Cardiac muscle cell (in vitro differentiated cells and primary cell): ENCODE measurements around the gene RCAN1. TPM values are rescaled to one million over a fixed set of nuclear protein-coding genes. Genes with fewer than 3 reads are reported as not detected.

ENCODE experiments used
- DNase-seq, 2 donors: peaks; one replicate each; pipeline versions ENCODE4 v3.0.0 to v3.0.0-alpha.2; 2010 to 2017; ENCODE audit warnings: low read depth in 1 of 2, low spot score in 1 of 2
- H3K27ac ChIP-seq: fragments of 200-600 bp; sonication (generic); 2 replicates; pipeline ENCODE4 v1.5.1; 2016
- H3K27me3 ChIP-seq: fragments of 200-600 bp; sonication (generic); 2 replicates; pipeline ENCODE4 v1.6.0; 2016; ENCODE audit warnings: control low read depth
- H3K36me3 ChIP-seq: fragments of 200-600 bp; sonication (generic); 2 replicates; pipeline ENCODE4 v1.5.1; 2016; ENCODE audit warnings: control low read depth
- H3K4me1 ChIP-seq: fragments of 200-600 bp; sonication (generic); 2 replicates; pipeline ENCODE4 v1.8.1; 2017; ENCODE audit warnings: low read depth, mild to moderate bottlenecking, mixed run types
- H3K4me3 ChIP-seq: fragments of 200-600 bp; sonication (generic); 2 replicates; pipeline ENCODE4 v1.5.1; 2016; ENCODE audit warnings: mild to moderate bottlenecking
- H3K9me3 ChIP-seq: fragments of 200-600 bp; sonication (generic); 2 replicates; pipeline ENCODE4 v1.5.1; 2017; ENCODE audit warnings: low read depth, mild to moderate bottlenecking, control low read depth
- CTCF ChIP-seq: IDR thresholded peaks from 2 replicates; pipeline ENCODE4 v1.5.1; 2012; ENCODE audit warnings: low read depth, mild to moderate bottlenecking, low read length
- polyA plus RNA-seq: library from polyadenylated mRNA; unstranded; fragments of >200 nt; fragmentation: Nextera tagmentation; extraction: Ambion mirVana; gene quantifications from 2 replicates; pipeline ENCODE4 v1.2.1, GENCODE V29; 2016
- total RNA-seq: library from RNA; depleted of rRNA; stranded (reverse); fragments of >200 nt; gene quantifications from 2 replicates; pipeline ENCODE4 v1.2.3, GENCODE V29; 2016

Gene RCAN1
- total and polyA plus RNA-seq, 2 experiments from 2014 or later = 47.4 to 96.2 TPM

DNA sequence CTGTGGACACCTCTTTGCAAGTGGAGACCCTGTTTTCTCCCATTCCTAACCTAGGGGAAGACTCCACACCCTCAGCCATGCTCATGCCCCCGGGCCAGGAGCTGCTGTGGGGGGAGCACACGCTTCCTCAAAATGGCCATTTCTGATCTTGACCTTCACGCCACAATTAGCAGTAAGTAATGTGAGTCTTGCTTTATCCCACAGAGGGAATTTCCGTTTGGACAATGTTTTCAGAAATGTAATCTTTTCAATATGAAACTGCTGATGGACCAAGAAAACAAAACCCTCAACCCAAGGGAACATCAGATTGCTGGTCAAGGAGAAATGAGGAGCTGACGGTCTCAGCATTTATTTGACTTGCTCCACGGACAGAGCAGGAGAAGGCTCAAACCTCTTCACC lies 94.6 kb downstream of the RCAN1 start:
- DNase-seq = no peak
- H3K27ac ChIP-seq = no peak overlapping the region
- peaks cover 9% of the 10 kb centered on the region for H3K4me1 ChIP-seq
- H3K4me3 ChIP-seq = no peak overlapping the region
- H3K27me3 ChIP-seq = no peaks in the 10 kb centered on the region
- H3K36me3 ChIP-seq = no peaks in the 10 kb centered on the region
- TF ChIP-seq CTCF = no peak
- H3K9me3 ChIP-seq = no peaks in the 10 kb centered on the region

DNA sequence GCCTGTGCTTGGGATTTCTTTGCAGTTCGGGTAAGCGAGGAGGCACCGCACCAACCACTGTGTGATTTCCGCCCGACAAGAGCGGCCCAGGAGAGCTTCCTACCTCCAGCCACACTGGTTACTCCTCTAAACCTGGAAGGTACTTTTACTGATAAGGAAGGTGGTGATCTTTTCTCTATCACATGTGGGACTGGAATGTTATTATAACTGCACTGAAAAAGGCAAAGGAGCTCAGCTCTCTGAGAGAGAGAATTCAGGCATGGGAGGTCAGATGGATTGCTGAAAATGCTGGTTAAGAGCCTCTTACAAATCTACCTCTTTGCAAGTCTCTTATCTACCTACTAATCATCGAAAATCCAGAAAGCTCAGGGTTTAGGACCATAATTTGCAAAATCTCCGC lies 95.2 kb downstream of the RCAN1 start:
- Histone ChIP-seq H3K4me1 (peaks cover 3% of the 10 kb centered on the region), H3K9me3 (no peaks in the 10 kb centered on the region), H3K4me3 (no peak overlapping the region), H3K27ac (no peak overlapping the region), H3K27me3 (no peaks in the 10 kb centered on the region), H3K36me3 (no peaks in the 10 kb centered on the region)
- no peak for TF ChIP-seq CTCF
- no peak for DNase-seq

DNA sequence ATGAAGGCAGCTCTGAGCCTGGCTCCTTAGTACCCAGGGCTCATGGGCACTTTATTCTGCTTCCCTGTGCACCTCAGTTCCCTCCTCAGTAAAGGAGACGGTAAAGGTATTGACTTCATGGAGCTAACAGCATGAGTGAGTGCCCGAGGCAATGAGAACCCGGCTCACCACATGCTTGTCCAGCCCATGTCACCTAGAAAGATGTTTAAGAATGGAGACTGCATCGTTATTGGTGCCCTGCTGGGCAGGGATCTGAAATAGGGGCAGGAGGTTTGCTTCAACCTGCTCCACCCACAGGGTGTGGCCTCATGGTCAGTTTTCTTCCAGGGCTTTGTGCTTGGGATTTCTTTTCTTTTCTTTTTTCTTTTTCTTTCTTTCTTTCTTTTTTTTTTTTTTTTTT lies 95.9 kb downstream of the RCAN1 start:
- DNase-seq = no peak
- no peaks in the 10 kb centered on the region for H3K36me3 ChIP-seq
- TF ChIP-seq CTCF = no peak

GRCh38 chr21:34518301-34518700 lies 96.6 kb downstream of the RCAN1 start:
- no peaks in the 10 kb centered on the region for H3K9me3 ChIP-seq
- H3K4me1 ChIP-seq = no peaks in the 10 kb centered on the region
- no peak for DNase-seq
- H3K4me3 ChIP-seq = no peak overlapping the region
- no peak overlapping the region for H3K27ac ChIP-seq
- no peaks in the 10 kb centered on the region for H3K36me3 ChIP-seq
- H3K27me3 ChIP-seq = no peaks in the 10 kb centered on the region
- TF ChIP-seq CTCF = no peak

More for the DNA sequence above, 95.9 kb downstream of the RCAN1 start:
- Histone ChIP-seq H3K27ac (no peak overlapping the region), H3K27me3 (no peaks in the 10 kb centered on the region), H3K9me3 (no peaks in the 10 kb centered on the region), H3K4me1 (no peaks in the 10 kb centered on the region), H3K4me3 (no peak overlapping the region)

DNA sequence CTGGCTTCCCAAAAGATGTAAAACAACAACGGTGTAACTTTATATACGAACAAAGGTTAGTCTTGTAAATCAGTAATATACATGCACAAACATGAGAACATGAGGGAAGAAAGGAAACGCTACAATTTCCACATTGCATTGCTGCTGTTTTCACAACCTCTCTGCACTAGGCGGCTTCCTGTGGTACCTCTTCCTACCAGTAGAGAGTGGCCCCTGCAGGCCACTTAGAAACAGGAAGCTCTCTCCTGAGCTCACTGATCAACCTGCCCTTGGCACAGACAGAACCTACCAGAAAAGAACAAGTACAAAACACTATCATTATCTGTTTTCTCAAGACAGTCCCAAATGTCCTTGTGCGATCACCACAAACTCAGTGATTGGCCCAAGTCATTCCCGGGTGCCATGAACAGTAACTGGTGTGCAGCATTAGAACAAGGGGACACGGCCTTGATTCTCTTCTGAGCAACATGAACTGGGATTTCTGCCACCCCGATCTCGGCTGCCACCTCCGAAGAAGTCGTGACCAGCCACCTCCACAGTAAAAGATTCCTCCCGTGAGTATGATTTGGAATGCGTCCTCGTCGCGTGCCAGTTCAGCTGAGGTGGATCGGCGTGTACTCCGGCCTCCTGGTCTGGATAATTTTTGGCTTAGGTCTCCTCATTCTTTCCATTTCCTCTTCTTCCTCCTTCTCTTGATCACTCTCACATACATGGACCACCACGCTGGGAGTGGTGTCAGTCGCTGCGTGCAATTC lies 97.2 kb downstream of the RCAN1 start:
- Histone ChIP-seq H3K27ac (no peak overlapping the region), H3K4me3 (no peak overlapping the region), H3K36me3 (no peaks in the 10 kb centered on the region), H3K4me1 (no peaks in the 10 kb centered on the region), H3K9me3 (no peaks in the 10 kb centered on the region), H3K27me3 (no peaks in the 10 kb centered on the region)
- peak; percentile 19 for TF ChIP-seq CTCF
- DNase-seq = peak in 1 of 2 donors; percentile 34
